SK-N-MC (cell line): ENCODE data around the gene TNKS2.
"Not testable (repeated sequence)": the region's sequence is repeated elsewhere in the genome, so short reads cannot be mapped to it uniquely, and the experiment has no call there.

ENCODE experiments used
- DNase-seq: peaks from one replicate; pipeline ENCODE4 v3.0.0-alpha.2; 2011; ENCODE audit warnings: low read depth, low spot score
- H3K27ac ChIP-seq: fragments of 200-600 bp; sonication (generic); 2 replicates; pipeline ENCODE4 v1.5.1; 2016; ENCODE audit warnings: mixed run types
- H3K36me3 ChIP-seq: fragments of 200-600 bp; sonication (generic); 2 replicates; pipeline ENCODE4 v1.6.1; 2017; ENCODE audit warnings: antibody characterized with exemption, low read length, mixed read lengths; ENCODE audit not compliant: insufficient read depth
- H3K4me3 ChIP-seq: fragments of 200-600 bp; sonication (generic); 2 replicates; pipeline ENCODE4 v1.5.1; 2016
- H3K9ac ChIP-seq: fragments of 200-600 bp; sonication (generic); 2 replicates; pipeline ENCODE4 v1.8.0; 2017; ENCODE audit warnings: mixed run types, mixed read lengths; ENCODE audit not compliant: insufficient read length
- H3K9me3 ChIP-seq: fragments of 200-600 bp; sonication (generic); 2 replicates; pipeline ENCODE4 v1.6.1; 2017; ENCODE audit warnings: low read depth, mild to moderate bottlenecking, antibody characterized with exemption, low read length, moderate library complexity, mixed read lengths
- EZH2 ChIP-seq: fragments of 200-600 bp; sonication (generic); IDR thresholded peaks from one replicate; pipeline ENCODE4 v1.6.1; 2017; ENCODE audit warnings: antibody characterized with exemption
- FOXP2 ChIP-seq: optimal IDR thresholded peaks from 2 replicates; pipeline ENCODE3; 2011; ENCODE audit warnings: mild to moderate bottlenecking, moderate library complexity; ENCODE audit not compliant: insufficient read depth; ENCODE audit errors: extremely low read length, control extremely low read depth
- POLR2AphosphoS5 ChIP-seq: IDR thresholded peaks from 2 replicates; pipeline ENCODE4 v1.6.1; 2012; ENCODE audit warnings: mild to moderate bottlenecking, low read depth, low read length, borderline replicate concordance

Gene TNKS2

DNA sequence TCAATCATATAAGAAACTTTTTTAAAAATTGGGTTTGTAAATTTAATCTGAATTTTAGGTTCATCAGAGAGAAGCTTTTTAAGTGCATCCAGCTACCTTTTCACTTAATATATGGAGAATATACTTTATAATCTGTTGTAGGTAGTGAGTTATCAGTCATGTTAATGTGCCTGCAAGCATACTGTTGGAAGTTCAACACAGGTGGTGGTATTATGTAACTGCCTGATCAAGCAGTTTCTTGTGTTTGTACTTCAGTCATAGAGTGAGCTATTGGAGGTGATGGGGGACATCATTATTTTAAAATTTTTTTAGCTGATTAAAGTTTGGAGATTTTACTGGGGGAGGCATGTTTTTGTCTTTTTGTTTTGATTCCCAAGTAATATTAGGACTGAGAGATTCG, 2.5 kb downstream of the TNKS2 start:
- peaks cover 4% of the 10 kb centered on the region; the same call in 1 of the 2 replicates for H3K36me3 ChIP-seq
- no peak overlapping the region for H3K9ac ChIP-seq
- TF ChIP-seq EZH2 (no peak), FOXP2 (no peak), POLR2AphosphoS5 (no peak)
- no peaks in the 10 kb centered on the region for H3K9me3 ChIP-seq
- no peak overlapping the region for H3K27ac ChIP-seq
- DNase-seq = no peak
- H3K4me3 ChIP-seq = no peak overlapping the region

GRCh38 chr10:91803386-91804125, 5.3 kb downstream of the TNKS2 start:
- Histone ChIP-seq H3K9ac (no peak overlapping the region), H3K4me3 (no peak overlapping the region), H3K36me3 (peaks cover 4% of the 10 kb centered on the region; the same call in 1 of the 2 replicates), H3K9me3 (no peaks in the 10 kb centered on the region), H3K27ac (no peak overlapping the region)
- TF ChIP-seq FOXP2 (no peak), EZH2 (no peak), POLR2AphosphoS5 (no peak)
- DNase-seq = no peak

DNA sequence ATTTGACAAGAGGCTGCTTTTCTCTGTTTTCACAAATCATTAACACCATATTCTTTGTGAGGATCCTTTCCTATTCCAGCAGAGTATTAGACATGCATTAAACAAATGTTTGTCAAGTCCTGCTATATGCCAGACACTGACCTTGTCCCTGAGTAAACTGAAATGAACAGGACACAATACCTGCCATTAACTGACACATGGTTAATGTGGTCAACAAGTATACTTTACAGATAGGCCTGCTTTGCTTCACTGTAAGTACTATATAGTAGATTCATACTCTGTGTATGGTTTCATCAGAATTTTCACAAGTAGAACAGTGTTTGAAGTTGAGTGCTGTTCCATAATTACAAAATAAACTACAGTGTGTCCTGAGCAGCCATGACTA, 5.9 kb downstream of the TNKS2 start:
- no peaks in the 10 kb centered on the region for H3K9me3 ChIP-seq
- no peak overlapping the region for H3K27ac ChIP-seq
- H3K4me3 ChIP-seq = no peak overlapping the region
- no peak overlapping the region for H3K9ac ChIP-seq
- no peak for TF ChIP-seq POLR2AphosphoS5
- TF ChIP-seq EZH2 = no peak
- no peak for TF ChIP-seq FOXP2
- peaks cover 4% of the 10 kb centered on the region; the same call in 1 of the 2 replicates for H3K36me3 ChIP-seq
- DNase-seq = no peak

DNA sequence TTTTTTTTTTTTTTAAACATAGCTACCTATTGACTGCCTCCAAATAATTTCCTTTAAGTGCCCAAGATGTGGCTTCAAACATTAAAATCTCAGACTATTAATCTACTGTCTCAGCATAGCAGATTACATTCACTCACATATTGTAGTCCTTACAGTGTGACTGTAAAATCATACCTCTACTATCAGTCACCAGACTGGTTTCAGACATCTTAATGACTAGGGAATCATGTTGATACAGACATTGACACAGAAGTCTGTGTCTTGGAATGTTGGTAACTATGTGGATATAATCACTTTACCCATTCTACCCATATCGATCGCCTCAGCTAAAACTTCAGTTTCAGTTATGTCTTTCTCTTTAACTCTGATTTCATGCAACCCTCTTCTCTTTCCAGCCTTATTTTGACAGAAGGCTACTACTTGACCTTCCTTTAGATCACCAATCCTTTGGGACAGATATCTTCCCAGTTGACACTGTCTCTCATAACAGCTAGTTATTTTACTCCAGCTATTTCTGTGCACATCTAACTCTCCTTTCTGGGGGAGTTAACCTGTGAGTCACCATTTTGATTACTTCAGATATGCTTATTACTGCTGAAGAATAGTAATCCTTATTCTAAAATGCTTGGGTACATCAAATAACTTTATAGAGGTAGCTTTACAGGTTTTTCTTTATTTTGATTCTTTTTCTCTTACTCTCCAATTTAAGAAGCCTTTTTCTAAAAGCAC, 7.0 kb downstream of the TNKS2 start:
- Histone ChIP-seq H3K27ac (no peak overlapping the region), H3K9me3 (no peaks in the 10 kb centered on the region), H3K4me3 (no peak overlapping the region), H3K36me3 (peaks cover 4% of the 10 kb centered on the region; the same call in 1 of the 2 replicates), H3K9ac (no peak overlapping the region)
- DNase-seq = no peak
- no peak for TF ChIP-seq POLR2AphosphoS5
- no peak for TF ChIP-seq FOXP2
- no peak for TF ChIP-seq EZH2

DNA sequence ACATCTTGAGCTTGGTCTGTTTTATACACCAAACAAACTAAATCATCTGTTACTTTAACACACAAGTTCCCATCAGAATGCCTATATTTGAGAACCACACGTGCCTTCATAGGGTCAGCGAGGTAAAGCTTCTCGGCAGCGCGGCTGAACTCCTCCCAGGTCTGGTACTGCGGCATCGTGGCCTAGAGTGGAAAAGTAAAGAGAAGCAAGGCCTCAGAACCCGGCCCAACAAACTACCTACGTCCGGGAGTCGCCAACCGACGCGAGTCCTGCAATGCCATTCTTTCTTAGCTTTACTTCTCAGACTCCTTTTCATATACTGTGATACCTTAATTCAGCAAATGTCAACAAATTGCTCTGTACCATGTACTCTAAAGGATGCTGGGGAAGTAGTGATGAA, 9.0 kb downstream of the TNKS2 start:
- not testable (repeated sequence) for H3K27ac ChIP-seq, H3K36me3 ChIP-seq, H3K9ac ChIP-seq, DNase-seq, H3K9me3 ChIP-seq, H3K4me3 ChIP-seq

DNA sequence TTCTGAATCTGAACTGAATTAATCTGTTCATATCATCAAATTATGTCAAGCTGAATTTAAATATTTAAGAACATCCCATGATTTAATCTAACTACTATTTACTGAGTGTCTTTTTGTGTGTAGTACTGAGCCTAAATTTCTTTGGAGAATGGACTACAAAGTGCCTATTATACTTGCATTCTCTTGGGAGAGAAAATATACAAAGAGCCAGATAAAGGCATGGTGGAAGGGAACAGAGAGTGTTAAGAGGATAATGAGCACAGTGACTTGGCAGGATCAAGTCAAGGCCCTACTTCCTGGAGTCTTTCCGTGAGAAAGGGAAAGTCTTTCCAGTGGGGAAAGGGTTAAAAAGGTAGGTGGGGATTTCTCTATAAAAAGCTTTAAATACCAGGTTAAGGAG, 15.0 kb downstream of the TNKS2 start:
- TF ChIP-seq POLR2AphosphoS5 = no peak
- TF ChIP-seq EZH2 = no peak
- no peak for TF ChIP-seq FOXP2
- Histone ChIP-seq H3K9me3 (no peaks in the 10 kb centered on the region), H3K27ac (no peak overlapping the region), H3K9ac (no peak overlapping the region), H3K36me3 (peaks cover 21% of the 10 kb centered on the region), H3K4me3 (no peak overlapping the region)
- DNase-seq = no peak

- TF ChIP-seq FOXP2 = no peak
- no peak for TF ChIP-seq EZH2
- TF ChIP-seq POLR2AphosphoS5 = no peak
- peaks cover 40% of the 10 kb centered on the region for H3K36me3 ChIP-seq
- no peak overlapping the region for H3K4me3 ChIP-seq
Measured at GRCh38 chr10:91816981-91817380, 18.8 kb downstream of the TNKS2 start.

GRCh38 chr10:91820144-91820543, 21.9 kb downstream of the TNKS2 start:
- no peaks in the 10 kb centered on the region for H3K9me3 ChIP-seq
- no peak overlapping the region for H3K27ac ChIP-seq
- H3K36me3 ChIP-seq = peaks cover 33% of the 10 kb centered on the region
- no peak for DNase-seq
- TF ChIP-seq FOXP2 (no peak), EZH2 (no peak), POLR2AphosphoS5 (no peak)
- no peak overlapping the region for H3K9ac ChIP-seq
- no peak overlapping the region for H3K4me3 ChIP-seq

More at GRCh38 chr10:91816981-91817380, 18.8 kb downstream of the TNKS2 start:
- H3K9me3 ChIP-seq = no peaks in the 10 kb centered on the region
- no peak overlapping the region for H3K9ac ChIP-seq
- no peak for DNase-seq
- no peak overlapping the region for H3K27ac ChIP-seq

- H3K9me3 ChIP-seq = no peaks in the 10 kb centered on the region
- H3K27ac ChIP-seq = no peak overlapping the region
- no peak overlapping the region for H3K9ac ChIP-seq
- TF ChIP-seq FOXP2 = no peak
- TF ChIP-seq EZH2 = no peak
- no peak for TF ChIP-seq POLR2AphosphoS5
- peaks cover 45% of the 10 kb centered on the region for H3K36me3 ChIP-seq
- no peak overlapping the region for H3K4me3 ChIP-seq
- no peak for DNase-seq
Measured at GRCh38 chr10:91824076-91824475, 25.9 kb downstream of the TNKS2 start.
